A673 (cell line): ENCODE results near the gene WDR76.

ENCODE experiments used
- EZH2 ChIP-seq: fragments of 200-600 bp; sonication (generic); IDR thresholded peaks from 2 replicates; pipeline ENCODE4 v1.6.1; 2017; ENCODE audit warnings: borderline replicate concordance, low read depth, mild to moderate bottlenecking, mixed read lengths, antibody characterized with exemption, low read length; ENCODE audit not compliant: poor library complexity, severe bottlenecking
- TF ChIP-seq, protein P1 (sequence below): fragments of 300-800, 200-600 bp; sonication (generic); conservative IDR thresholded peaks from 2 replicates; pipeline ENCODE4 v1.5.1; 2017; ENCODE audit warnings: low read depth, mild to moderate bottlenecking, antibody characterized with exemption, low read length, moderate library complexity, mixed read lengths

DNA sequence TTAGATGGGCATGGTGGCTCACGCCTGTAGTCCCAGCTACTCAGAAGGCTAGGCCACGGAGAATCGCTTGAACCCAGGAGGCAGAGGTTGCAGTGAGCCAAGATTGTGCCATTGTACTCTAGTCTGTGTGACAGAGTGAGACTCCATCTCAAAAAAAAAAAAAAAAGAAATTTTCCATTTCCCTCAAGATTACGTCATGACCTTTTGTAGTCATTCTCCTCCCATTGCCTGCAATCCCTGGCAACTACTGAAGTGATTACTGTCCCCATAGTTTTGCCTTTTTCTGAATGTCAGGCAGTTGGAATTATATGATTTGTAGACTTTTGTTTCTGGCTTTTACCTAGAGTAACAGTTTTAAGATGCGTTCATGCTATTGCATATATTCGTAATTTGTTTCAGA, 28.0 kb downstream of the WDR76 start:
- TF ChIP-seq, protein P1, sequence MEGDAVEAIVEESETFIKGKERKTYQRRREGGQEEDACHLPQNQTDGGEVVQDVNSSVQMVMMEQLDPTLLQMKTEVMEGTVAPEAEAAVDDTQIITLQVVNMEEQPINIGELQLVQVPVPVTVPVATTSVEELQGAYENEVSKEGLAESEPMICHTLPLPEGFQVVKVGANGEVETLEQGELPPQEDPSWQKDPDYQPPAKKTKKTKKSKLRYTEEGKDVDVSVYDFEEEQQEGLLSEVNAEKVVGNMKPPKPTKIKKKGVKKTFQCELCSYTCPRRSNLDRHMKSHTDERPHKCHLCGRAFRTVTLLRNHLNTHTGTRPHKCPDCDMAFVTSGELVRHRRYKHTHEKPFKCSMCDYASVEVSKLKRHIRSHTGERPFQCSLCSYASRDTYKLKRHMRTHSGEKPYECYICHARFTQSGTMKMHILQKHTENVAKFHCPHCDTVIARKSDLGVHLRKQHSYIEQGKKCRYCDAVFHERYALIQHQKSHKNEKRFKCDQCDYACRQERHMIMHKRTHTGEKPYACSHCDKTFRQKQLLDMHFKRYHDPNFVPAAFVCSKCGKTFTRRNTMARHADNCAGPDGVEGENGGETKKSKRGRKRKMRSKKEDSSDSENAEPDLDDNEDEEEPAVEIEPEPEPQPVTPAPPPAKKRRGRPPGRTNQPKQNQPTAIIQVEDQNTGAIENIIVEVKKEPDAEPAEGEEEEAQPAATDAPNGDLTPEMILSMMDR: no peak
- TF ChIP-seq EZH2: no peak
